ENCODE data around the gene CCT8.

Gene CCT8

DNA sequence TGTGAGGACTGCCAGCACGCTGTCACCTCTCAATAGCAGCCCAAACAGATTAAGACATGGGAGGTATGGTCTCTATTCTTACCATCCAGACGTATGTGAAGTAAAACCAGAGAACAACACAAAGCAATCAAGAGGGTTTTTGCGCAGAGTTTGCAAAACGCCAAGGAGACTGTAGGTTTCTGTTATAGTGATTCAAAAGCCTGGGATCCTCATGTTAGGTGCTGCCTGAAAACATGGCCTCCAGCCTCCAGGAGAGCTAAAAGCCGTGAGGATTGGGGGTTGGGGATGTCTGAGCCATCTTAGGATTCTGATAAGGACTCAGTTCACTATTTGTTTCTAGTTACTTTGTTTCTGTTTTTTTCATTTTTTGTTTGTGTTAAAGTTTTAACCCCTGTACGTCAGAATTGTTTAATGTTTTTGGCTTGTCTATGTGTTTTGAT is 4.2 kb upstream of the CCT8 start:
- DNase-seq: peak; percentile 42

DNA sequence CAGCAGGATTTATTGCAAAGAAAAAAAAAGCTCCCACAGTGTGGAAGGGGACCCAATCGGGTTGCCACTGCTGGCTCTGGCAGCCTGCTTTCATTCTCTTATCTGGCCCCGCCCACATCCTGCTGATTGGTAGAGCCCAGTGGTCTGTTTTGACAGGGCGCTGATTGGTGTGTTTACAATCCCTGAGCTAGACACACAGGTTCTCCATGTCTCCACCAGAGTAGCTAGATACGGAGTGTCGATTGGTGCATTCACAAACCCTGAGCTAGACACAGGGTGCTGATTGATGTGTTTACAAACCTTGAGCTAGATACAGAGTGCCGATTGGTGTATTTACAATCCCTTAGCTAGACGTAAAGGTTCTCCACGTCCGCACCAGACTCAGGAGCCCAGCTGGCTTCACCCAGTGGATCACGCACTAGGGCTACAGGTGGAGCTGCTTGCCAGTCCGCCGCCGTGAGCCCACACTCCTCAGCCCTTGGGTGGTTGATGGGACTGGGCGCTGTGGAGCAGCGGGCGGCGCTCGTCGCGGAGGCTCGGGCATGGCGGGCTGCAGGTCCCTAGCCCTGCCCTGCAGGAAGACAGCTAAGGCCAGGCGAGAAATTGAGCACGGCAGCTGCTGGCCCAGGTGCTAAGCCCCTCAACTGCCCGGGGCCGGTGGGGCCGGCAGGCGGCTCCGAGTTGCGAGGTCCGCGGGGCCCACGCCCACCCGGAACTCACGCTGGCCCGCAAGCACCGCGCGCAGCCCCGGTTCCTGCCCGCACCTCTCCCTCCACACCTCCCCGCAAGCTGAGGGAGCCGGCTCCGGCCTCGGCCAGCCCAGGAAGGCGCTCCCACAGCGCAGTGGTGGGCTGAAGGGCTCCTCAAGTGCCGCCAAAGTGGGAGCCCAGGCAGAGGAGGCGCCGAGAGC is 3.5 kb upstream of the CCT8 start:
- peak; percentile 37 for DNase-seq

DNA sequence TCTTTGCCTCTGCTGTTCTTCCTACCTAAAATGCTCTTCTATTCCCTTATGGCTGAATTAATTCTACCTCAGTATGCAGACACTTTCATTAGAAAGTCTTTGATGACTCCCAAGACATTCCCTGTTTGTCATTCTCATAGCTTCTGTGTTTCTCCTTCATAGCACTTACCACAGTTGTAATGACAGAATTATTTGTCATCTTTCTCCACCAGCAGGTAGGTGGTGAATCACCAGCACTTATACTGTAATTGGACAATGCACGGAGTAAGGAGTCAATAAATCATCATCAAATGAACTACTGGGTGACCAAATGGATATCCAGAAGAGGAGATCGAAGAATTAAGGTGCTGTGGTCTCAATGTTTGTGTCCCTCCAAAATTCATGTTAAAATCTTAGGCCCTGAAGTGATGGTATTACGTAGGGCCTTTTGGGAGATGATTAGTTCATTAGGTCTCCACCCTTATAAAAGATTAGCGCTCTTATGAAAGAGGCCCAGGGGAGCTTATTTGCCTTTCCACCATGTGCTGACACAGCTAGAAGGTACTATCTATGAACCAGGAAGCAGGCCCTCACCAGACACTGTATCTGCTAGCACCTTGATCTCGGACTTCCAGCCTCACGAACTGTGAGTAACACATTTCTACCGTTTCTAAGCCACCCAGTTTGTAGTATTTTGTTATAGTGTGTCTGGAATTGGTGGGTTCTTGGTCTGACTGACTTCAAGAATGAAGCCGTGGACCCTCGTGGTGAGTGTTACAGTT is 2.4 kb upstream of the CCT8 start:
- DNase-seq: no peak

DNA sequence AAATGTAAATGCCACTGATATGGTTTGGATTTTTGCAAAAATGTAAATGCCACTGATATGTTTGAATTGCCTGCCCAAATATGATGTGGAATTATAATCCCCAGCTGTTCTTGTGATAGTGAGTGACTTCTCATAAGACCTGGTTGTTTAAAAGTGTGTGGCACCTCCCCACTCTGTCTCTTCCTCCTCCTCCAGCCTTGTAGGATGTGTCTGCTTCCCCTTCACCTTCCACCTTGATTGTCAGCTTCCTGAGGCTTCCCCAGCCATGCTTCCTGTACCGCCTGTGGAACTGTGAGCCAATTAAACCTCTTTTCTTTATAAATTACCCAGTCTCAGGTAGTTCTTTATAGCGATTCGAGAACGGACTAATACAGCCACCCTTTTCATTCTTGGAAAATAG is 1.3 kb upstream of the CCT8 start:
- no peak for DNase-seq

DNA sequence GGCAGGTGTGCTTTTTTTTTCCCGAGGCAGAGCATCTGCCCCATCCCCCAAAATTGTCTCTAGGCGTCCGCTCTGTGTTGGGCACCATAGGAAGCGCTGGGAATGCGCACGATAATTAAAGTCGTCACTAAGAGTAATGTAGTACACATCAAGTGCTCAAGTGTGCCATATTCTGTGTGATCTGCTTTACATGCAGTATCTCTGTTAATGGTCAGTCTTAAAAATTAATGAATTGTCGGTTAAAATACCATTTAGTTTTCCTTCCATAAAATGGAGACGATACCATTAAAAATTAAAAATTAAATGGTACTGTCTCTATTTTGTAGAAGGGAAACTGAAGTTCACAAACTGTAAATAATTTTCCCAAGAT is 544 bp upstream of the CCT8 start:
- DNase-seq: no peak

DNA sequence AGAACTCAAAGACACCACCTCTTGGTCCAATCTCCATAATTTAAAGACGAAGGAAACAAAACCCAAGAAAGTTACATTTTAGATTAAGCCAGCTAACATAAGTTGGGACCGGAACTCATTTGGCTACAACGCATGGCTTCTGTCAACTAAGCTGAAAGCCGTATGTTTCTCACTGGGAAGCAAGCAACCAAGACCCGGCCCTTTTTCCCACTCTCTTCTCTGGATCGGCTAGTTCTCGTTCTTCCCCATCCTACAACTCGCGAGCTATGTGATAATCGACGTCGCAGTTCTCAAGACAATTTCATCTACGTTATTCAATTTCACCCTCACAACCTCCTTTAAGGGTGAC is 601 bp downstream of the CCT8 start:
- DNase-seq: peak; percentile 22

DNA sequence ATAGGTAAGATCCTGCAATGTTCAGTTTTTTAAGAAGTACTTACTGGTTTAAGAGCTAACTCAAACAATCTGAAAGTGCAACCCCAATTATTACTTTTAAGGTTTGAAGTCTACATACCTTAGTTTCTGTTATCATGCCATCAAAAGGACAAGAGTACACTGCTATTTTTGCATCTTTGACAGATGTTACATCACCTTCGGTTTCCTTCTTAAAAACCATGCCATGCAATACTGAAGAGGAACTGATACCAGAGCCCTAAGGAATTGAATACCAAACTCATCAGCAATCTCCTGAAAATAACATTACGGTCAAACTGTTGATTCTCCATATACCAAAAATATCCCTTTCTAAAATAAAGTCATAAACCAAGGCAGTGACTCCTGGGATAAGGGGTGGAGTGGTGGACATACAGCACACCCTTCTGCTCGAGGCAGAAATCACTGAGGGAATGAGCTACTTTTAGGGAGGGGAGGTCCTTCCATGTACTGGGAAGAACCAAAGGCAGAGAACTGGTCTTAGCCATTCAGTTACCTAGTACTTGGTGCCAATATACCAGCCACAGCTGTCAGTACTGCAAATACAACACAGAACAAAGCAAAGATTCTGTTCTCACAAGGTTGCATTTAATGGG is 8.5 kb downstream of the CCT8 start:
- DNase-seq: no peak

DNA sequence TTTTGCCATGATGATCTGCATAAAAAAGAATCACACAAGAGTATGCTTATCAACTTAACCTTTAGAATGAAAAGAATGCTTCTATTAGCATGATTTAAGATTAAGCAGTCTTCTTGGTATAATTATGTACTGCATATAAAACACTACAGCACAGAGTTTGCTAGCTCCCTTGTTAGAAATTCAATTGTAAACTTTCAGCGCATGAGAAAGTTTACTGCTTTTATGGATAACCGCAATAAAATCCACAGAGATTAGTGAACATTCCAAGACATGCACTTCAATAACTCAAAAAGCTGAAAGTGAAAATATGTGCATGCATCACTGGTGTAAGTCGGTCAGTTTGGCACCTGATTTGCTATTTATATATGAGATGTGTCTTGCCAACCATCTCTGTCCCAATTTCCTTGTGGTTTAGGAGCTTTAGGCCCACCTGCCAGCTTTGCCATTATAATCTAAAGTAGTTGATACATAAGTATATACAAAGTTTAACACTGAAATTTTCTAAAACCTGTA is 16.9 kb downstream of the CCT8 start:
- no peak for DNase-seq

DNA sequence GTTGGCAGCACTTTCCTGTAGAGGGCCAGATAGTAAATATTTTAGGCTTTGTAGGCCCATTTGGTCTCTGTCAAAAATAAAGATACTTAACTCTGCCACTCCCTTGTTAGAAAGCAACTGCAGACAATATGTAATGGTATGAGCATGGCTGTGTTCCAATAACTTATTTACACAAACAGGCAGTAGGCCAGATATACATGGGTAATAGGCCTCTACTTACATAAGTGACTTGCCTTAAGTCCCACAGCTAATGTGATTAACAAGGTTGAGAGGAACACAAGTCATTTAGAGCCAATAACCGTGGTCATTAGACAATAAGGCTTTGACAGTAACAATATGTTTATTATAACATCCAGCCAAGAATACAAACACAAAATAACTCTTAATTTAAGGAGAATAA is 17.4 kb downstream of the CCT8 start:
- no peak for DNase-seq

DNA sequence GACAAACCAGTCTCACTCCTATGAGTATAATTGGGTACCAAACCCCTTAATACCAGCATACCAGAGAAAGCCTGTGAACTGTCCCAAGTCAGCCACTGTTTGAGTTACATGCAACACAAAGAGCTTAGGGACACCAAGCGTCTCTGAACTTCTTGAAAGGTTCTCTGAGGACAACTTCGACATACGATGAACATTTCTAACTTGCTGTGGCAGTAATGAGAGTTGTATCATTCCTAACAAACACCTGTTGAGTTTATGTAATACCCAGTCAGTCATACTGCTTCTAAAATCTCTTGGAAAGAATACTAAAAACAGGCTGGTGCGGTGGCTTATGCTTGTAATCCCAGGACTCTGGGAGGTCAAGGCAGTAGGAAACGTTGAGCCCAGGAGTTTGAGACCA is 18.4 kb downstream of the CCT8 start:
- no peak for DNase-seq

DNA sequence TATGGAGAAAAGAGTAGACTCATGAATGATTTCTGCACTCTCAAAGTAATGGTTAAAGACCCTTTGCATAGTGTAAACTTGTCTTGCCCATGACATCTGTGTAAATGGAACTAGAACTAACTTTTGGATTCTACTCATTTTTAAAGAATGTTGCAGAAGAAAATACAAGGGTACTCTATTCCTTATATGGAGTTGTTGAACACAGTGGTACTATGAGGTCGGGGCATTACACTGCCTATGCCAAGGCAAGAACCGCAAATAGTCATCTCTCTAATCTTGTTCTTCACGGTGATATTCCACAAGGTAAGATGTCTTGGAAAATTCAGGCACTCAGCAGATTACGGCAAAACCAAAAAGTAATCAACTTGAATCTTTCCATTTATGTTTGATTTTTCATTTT is 19.8 kb downstream of the CCT8 start:
- DNase-seq: peak; percentile 50

DNA sequence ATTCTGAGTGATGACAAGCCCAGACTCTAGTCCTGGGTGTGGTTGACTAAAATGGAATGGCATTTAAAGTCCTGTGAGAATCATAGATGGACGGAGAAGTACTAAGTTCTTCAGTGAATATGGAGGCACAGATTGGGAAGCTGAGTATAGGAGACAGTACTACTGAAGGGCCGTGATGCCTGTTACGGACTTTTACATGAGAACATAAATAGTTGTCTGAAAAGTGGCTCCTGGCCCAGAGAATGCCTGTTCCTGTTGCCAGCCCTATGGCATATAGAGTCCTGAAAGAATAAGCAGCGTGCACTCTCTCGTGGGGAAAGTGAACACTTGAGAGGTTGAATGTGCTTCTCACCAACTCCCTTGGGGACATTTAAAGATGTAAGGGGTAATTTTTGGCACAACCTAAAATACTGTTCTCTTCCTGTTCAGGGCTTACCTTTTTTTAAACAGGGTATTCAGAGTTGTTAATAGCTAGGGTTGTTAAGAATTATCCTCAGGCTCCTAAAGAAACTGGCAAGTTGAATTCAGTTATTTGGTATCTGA is 20.4 kb downstream of the CCT8 start:
- DNase-seq: no peak

DNA sequence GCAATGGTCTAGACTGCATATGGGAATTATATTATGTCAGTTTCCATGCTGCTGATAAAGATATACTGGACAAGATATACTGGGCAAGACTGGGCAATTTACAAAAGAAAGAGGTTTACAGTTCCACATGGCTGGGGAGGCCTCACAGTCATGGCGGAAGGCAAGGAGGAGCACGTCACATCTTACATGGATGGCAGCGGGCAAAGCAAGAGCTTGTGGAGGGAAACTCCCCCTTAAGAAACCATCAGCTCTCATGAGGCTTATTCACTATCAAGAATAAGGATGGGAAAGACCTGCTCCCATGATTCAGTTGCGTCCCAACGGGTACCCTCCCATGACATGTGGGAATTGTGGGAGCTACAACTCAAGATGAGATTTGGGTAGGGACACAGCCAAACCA is 21.2 kb downstream of the CCT8 start:
- no peak for DNase-seq

DNA sequence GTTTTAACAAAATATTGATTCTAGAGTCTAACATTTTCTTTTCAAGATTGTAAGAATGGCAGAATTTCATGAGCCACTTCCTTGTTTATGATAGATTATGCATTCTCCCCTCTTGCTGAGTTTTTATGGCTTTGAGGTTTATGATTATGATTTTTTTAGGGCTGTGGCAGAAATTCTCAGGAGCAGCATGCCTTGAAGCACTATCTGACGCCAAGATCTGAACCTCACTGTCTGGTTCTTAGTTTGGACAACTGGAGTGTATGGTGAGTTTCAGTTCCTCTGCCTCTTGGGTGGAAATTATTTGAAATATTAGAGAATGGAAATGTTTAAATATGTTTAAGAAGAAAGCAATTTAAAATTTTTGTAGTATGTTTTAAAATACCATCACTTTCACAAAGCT is 38.8 kb downstream of the CCT8 start:
- DNase-seq: no peak

DNA sequence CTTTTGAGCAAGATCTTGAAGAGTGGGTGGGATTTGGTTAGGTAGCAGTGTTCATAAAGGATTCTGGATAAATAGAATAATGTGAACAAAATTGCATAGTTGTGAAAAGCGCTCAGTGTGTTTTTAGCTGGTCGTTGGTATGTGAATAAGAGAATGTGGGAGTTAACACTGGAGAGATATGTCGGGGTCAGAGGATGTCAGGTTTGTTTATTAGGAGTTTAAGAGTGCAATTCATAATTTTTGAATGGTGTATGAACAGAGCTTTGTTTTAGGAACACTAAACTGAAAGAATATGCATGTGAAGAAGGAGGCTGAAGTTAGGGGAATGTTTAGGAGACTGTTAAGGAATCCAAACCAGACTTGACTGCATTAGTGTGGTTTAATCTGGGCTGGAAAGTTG is 39.6 kb downstream of the CCT8 start:
- DNase-seq: no peak

DNA sequence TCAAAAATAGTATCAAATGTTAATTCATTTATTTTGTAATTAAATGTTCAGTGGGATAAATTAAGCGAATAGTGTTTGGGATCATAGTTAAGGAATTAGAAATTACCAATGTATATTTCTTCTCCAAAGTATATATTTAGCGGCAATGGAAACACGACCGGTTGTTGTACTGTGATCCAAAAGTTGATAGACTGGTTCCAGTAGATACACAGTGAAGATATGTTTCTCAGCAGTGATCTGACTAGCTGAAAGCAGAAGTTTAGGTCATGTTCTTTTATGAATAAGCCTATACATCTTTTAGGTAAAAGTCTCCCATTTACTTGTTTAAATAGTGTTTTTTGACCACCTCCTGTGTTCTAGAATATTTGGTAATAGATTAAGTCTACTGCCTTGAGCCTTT is 40.1 kb downstream of the CCT8 start:
- DNase-seq: no peak

DNA sequence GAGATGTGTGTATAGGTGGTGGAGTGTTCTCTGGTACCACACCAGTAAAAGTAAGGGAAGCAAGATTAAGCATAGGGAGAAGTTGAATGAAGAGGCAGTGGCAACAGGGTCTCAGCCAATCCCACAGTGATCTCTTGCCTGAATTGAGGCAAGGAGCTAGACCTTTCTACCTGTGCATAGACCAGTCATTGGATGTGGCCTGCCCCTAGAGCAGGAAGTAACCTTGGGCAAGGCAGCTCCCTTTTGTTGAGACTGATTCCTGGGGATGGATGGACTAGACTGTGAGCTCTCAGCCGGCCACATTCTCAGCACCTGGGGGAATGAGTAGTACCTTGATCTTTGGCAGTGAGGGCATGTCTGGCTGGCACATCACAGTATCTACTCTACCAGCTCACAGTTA is 42.5 kb downstream of the CCT8 start:
- DNase-seq: no peak

DNA sequence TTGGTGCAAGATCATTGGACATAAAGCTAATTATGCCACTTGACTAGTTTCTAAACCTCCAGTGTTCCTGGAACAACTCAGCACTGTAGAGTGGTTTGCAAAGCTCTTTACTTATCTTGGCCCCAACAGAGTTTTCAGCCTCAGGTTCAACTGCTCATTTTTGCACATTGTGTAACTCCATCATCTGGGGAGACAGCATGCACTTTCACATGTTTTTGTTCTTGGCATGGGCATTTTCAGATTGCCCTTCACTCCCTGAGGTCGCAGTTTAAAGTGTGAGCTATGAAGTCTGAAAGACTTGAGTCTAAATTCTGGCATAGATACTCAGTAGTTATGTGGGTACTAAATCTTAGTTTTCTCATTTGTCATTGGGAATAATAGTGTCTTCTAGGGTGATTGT is 43.9 kb downstream of the CCT8 start:
- DNase-seq: no peak

DNA sequence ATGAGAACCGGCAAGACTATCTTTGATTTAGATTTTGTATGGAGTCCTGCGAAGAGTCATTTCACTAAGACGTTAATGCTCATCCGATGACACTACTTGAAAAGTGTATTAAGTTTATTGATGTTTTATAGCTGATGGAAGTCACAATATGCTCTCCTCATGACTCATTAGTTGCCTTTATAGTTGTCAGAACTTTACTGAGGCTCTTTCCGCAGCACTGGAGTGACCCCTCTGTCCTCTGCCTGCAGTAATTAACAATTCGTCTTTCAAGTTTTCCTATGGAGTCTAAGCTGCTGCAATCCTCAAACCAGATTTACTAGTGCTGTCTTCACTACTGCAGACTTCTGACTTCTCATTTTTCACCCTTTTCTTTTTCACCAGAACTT is 48.1 kb downstream of the CCT8 start:
- DNase-seq: no peak

DNA sequence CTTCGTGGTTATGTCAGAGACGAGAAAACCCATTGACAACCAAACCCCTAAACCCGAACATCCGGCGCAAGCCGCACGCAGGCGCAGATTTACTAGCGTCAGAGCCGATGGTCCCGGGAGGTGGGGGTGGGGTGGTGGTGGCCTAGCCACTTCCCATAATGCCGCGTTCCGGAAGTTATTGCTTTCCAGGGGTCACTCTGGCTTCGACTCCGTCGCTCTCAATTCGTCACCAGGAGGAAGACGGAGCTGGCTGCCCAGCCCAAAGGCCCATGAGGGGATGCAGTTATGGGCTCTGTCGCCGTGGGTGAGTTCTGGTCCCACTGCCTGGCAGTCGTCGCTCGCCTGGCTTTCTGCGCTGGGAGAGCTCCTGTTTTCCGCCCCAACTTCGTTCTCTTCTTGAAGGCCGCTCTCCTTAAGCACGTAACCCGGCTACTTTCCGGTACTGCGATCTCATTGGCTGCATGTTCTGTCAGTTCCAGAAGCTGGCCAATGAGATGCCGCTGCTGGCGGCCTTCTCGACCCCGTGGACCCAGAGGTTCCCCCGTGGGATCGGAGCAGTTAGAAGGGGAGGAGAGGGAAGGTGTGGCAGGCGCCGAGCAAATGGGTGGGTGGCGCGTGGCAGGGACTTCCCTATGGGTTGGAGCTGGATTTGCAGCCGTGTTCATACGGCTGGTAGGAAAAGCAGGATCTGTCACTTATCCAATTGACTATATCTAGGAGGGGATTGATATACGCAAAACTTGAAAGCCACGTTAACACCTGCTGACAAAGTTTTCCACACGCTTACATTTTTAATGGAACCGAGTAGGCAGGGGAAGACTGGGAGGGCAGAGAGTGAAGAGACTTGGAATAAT is 48.7 kb downstream of the CCT8 start, which contains the start of gene USP16:
Gene USP16 (plus strand): TSS at position 195 of the 854 bp plus-strand sequence. CDS start 3,246 bp downstream, outside the sequence.
- peak; percentile 99 for DNase-seq

DNA sequence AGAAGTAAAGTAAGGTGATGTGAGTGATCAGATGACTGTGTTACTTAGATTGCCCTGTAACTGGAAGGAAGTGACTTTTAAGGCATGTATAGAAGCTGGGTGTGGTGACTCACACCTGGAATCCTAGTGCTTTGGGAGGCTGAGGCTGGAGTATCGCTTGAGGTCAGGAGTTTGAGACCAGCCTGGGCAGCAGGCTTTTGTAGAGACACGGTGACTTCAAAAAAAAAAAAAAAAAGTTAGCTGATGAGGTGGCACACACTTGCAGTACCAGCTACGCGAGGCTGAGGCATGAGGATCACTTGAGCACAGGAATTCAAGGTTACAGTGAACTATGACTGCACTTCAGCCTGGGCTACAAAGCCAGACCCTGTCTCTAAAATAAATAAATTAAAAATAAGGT is 51.3 kb downstream of the CCT8 start:
- DNase-seq: no peak

DNA sequence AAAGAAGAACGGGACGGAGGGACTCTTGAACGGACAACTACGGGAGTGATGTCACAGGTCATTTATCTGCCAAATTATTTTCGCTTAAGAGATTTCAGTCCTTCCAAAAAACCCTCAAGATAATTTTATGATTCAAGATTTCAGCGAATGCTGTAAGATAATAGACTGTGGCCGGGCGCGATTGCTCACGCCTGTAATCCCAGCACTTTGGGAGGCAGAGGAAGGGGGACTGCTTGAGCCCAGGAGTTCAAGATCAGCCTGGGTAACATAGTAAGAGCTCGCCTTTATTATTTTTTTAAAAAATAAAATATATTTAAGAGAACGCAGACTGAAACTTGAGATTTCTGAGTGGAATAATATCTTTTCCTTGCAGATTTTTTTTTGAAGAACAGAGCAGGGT is 54.9 kb downstream of the CCT8 start:
- DNase-seq: no peak
